Mammary epithelial cell (primary cell): ENCODE results near the gene CCSER2.

Source experiments
- CTCF ChIP-seq, 2 donors: IDR thresholded peaks in 1 of 2; conservative IDR thresholded peaks in 1 of 2; 2 replicates each; pipeline ENCODE4 v1.5.1; 2011 to 2012; ENCODE audit warnings: inconsistent platforms in 2 of 2, low read length in 2 of 2, mild to moderate bottlenecking in 2 of 2, control low read depth in 1 of 2, low read depth in 1 of 2; ENCODE audit not compliant: insufficient read depth in 1 of 2; ENCODE audit errors: extremely low read depth in 1 of 2
- EZH2 ChIP-seq: IDR thresholded peaks from 2 replicates; pipeline ENCODE4 v1.6.1; 2012; ENCODE audit warnings: low read length, inconsistent platforms, borderline replicate concordance

- no peak for TF ChIP-seq CTCF (conservative IDR thresholded peaks at IDR 0.05 in 1 of 2, IDR thresholded peaks at IDR 0.05 in 1 of 2; ENCODE audit: extremely low read depth in 1 of 2, insufficient read depth in 1 of 2, low read depth in 1 of 2, low read length in 2 of 2)
- no peak for TF ChIP-seq EZH2
Measured at GRCh38 chr10:84453303-84453702, 124.9 kb downstream of the CCSER2 start.
